Measurements from ENCODE around the gene HTATSF1.

The HTATSF1 gene

DNA sequence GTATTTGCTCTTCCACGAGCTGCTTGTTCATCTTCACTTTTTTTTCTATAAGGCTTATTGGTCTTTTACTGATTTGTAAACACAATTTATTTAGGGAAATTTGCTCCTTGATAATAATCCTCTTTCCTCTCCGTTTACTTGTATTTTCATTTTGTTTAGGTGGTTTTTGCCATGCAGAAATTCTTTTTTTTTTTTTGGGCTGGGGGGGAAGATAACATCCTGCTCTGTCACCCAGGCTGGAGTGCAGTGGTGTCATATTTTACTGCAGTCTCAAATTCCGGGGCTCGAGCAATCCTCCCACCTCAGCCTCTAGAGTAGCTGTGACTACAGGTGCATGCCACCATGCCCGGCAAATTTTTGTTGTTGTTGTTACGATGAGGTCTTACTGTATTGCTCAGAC, 41.3 kb upstream of the HTATSF1 start:
- TF ChIP-seq, protein P1, sequence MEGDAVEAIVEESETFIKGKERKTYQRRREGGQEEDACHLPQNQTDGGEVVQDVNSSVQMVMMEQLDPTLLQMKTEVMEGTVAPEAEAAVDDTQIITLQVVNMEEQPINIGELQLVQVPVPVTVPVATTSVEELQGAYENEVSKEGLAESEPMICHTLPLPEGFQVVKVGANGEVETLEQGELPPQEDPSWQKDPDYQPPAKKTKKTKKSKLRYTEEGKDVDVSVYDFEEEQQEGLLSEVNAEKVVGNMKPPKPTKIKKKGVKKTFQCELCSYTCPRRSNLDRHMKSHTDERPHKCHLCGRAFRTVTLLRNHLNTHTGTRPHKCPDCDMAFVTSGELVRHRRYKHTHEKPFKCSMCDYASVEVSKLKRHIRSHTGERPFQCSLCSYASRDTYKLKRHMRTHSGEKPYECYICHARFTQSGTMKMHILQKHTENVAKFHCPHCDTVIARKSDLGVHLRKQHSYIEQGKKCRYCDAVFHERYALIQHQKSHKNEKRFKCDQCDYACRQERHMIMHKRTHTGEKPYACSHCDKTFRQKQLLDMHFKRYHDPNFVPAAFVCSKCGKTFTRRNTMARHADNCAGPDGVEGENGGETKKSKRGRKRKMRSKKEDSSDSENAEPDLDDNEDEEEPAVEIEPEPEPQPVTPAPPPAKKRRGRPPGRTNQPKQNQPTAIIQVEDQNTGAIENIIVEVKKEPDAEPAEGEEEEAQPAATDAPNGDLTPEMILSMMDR (IDR thresholded peaks at IDR 0.05; ENCODE audit: borderline replicate concordance, insufficient read depth, low read depth, low read length): no peak
- H3K4me3 ChIP-seq (ENCODE audit: low read depth, low read length): no peak overlapping the region

DNA sequence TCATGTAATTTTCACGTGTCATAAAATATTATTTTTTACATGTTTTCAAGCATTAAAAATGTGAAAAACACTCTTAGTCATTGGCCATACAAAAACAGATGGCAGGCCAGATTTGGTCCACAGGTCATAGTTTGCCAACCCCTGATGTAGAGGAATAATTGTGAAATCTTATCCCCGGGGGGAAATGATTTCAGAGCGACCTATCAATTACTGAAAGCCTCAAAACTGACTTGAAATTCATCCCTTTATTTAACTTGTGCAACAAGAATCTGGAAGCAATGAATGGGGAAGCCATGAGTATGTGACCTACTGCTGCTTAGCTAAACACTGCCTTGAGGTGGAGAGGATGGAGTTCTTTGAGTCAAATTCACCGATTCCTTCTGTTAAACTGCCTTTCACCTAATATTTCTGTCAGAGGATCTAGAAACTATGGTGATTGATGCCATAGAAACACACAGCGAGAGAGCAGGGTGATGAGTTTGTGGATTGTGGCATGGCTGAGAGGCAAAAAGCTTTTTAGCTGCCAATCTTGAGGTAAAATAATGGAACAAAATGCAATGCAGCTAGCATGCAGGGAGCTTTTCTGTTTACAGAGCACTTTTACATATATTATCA, 40.0 kb upstream of the HTATSF1 start:
- no peak overlapping the region for H3K4me3 ChIP-seq (ENCODE audit: low read depth, low read length)
- TF ChIP-seq, protein P1 (IDR thresholded peaks at IDR 0.05; ENCODE audit: borderline replicate concordance, insufficient read depth, low read depth, low read length): no peak

DNA sequence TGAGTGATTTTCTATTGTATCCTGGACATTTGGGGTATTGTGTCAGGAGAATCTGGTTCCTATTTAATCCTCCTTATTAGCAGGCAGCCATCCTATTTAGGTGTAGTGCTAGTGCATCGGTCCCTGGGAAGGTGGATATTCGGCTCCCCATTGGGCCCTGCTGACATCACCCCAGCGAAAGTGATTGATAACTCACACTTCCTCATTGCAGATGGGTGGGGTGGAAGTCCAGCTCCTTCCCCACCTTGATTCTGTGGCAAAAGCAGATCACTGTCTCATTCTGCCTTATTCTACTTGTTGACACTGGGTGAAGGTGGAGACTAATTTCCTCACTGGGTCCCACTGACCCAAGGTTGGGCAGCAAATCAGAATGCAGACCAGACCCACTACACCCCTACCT, 32.8 kb upstream of the HTATSF1 start:
- TF ChIP-seq, protein P1 (IDR thresholded peaks at IDR 0.05; ENCODE audit: borderline replicate concordance, insufficient read depth, low read depth, low read length): no peak
- no peak overlapping the region for H3K4me3 ChIP-seq (ENCODE audit: low read depth, low read length)

DNA sequence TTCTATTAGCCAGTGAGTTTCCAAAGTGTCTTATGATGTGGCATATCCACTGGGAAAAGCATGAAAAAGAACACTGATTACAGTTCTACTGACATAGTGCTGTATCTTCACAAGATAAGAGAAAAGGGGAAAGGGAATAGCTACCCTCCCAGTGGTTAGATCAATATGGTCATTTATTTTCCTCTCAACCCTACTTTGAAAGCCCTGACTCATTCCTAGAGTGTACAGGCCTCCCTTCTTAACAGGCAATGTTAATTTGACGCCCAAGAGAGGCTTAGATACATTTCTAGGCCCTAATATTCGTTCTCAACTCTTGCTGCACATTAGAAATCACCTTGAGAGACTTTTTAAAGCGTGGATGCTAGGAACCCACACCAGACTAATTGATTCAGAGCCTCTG, 30.1 kb upstream of the HTATSF1 start:
- H3K4me3 ChIP-seq (ENCODE audit: low read depth, low read length): no peak overlapping the region
- TF ChIP-seq, protein P1 (IDR thresholded peaks at IDR 0.05; ENCODE audit: borderline replicate concordance, insufficient read depth, low read depth, low read length): no peak

DNA sequence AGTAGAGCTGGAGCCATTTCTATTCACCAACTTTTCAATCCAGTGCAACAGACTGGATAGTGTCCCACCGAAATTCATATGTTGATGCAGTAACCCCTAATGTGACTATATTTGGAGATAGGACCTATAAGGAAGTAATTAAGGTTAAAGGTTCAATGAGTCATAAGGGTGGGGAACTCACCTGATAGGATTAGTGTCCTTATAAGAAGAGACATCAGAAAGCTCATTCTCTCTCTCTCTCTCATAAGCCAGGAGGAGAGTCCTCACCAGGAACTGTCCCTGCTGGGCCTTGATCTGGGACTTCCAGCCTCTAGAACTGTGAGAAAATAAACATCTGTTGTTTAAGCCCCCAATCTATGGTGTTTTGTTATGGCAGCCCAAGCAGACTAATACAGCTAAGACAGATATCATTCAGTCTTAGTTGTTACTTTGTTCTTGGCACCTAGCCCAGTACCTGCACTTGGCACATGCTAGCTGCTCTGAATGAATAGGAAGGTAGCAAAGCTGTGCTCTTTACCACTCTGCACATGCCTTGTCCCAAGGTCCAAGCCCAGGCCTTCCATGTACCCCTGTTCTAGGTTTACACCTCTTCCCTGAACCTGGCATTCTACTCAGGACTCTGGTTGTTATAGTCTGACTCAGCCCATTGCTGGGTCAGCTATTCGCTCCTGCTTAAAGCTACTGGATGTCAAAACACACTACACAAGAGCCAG, 28.8 kb upstream of the HTATSF1 start:
- no peak overlapping the region for H3K4me3 ChIP-seq (ENCODE audit: low read depth, low read length)
- TF ChIP-seq, protein P1 (IDR thresholded peaks at IDR 0.05; ENCODE audit: borderline replicate concordance, insufficient read depth, low read depth, low read length): no peak

DNA sequence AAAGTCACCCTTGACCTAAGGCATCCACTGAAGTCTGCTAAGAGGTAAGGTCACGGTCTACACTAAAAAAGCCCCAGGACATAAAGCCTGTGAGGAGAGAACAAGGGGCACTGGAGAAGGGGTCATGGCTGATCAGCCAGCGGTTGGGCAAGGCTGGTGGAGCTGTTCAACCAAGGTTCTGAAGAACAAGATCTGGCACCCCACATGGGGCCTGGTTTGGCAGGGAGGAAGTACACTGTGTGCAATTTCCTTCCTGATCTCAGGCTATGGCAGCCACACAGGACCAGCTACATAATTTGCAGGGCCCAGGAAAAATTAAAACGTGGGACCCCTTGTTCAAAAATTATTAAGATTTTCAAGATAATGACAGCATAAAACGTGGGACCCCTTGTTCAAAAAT, 23.7 kb upstream of the HTATSF1 start:
- H3K4me3 ChIP-seq (ENCODE audit: low read depth, low read length): no peak overlapping the region
- TF ChIP-seq, protein P1 (IDR thresholded peaks at IDR 0.05; ENCODE audit: borderline replicate concordance, insufficient read depth, low read depth, low read length): no peak

DNA sequence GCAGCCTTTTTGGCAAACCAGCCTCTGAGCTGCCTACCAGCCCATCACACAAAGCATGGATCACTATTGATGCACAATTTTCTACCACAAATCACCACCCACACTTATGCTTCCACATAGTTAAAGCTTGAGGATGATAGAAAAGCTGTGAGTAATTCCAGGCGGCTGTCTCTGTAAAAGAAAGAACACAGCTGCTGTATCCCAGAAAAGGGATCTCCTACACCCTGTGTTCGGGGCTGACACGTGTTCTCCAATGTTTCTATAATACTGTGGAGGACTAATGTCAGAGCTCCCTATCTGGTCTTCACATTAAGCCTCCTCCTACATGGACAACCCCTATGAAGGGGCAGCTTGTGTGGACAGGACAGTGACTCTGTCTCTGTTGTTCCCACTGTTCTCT, 22.2 kb upstream of the HTATSF1 start:
- H3K4me3 ChIP-seq (ENCODE audit: low read depth, low read length): no peak overlapping the region
- TF ChIP-seq, protein P1 (IDR thresholded peaks at IDR 0.05; ENCODE audit: borderline replicate concordance, insufficient read depth, low read depth, low read length): no peak
